Uterus (tissue), 4 donors: ENCODE measurements around the gene AIG1. TPM values are rescaled to one million over a fixed set of nuclear protein-coding genes. Genes with fewer than 3 reads are reported as not detected.

Experiments used
- DNase-seq, 2 donors: peaks; one replicate each; pipeline ENCODE4 v3.0.0-alpha.2; 2019 to 2020
- H3K27ac ChIP-seq, 2 donors: fragments of 200-600 bp; sonication (generic); 1 replicate in 1 of 2; 2 replicates in 1 of 2; pipeline ENCODE4 v1.5.1; 2016 to 2018
- H3K27me3 ChIP-seq, 2 donors: fragments of 200-600 bp; sonication (generic); one replicate each; pipeline ENCODE4 v1.5.1; 2018 to 2019; ENCODE audit warnings: control low read depth in 1 of 2
- H3K36me3 ChIP-seq, 2 donors: fragments of 200-600 bp; sonication (generic); one replicate each; pipeline ENCODE4 v1.5.1; 2019; ENCODE audit warnings: control low read depth in 1 of 2
- H3K4me1 ChIP-seq, 2 donors: fragments of 200-600 bp; sonication (generic); one replicate each; pipeline ENCODE4 v1.5.1; 2018 to 2019; ENCODE audit warnings: control low read depth in 1 of 2
- H3K4me3 ChIP-seq, 2 donors: fragments of 200-600 bp; sonication (generic); 1 replicate in 1 of 2; 2 replicates in 1 of 2; pipeline ENCODE4 v1.5.1; 2018 to 2019; ENCODE audit warnings: mild to moderate bottlenecking in 1 of 2
- H3K9me3 ChIP-seq, 2 donors: fragments of 200-600 bp; sonication (generic); one replicate each; pipeline ENCODE4 v1.5.1; 2019; ENCODE audit warnings: control low read depth in 1 of 2
- POLR2A ChIP-seq, 2 donors: fragments of 450-650 bp; IDR thresholded peaks; one replicate each; pipeline ENCODE4 v1.6.1; 2016; ENCODE audit warnings: antibody characterized with exemption in 2 of 2, mild to moderate bottlenecking in 1 of 2, moderate library complexity in 1 of 2
- intact Hi-C: fragments of 100-400 bp; cut with DNase I; formaldehyde crosslinking; loops from one replicate; pipeline ENCODE4 v1.15.1; 2023; ENCODE audit warnings: low total_unique reads
- total RNA-seq, 4 donors: library from RNA; depleted of rRNA in 3 of 4; stranded (reverse); fragments of >200 nt in 3 of 4; gene quantifications; one replicate each; pipeline versions ENCODE4 v1.1.0 to v1.2.4, GENCODE V29; 2014 to 2023
- TF ChIP-seq, protein P1 (sequence below), 4 experiments: fragments of 200-600 bp in 2 of 4; fragments of 450-650 bp in 2 of 4; sonication (generic) in 2 of 4; IDR thresholded peaks; one replicate each; pipeline ENCODE4 v1.5.1; 2016 to 2019; ENCODE audit warnings: antibody characterized with exemption in 4 of 4, mild to moderate bottlenecking in 2 of 4, moderate library complexity in 1 of 4
- donor health status: DM: yes; HTN: yes; CAD: no.

AIG1 gene
- total RNA-seq, 4 donors from 2014 or later: 6.9 to 36.6 (median 27.8) TPM

DNA sequence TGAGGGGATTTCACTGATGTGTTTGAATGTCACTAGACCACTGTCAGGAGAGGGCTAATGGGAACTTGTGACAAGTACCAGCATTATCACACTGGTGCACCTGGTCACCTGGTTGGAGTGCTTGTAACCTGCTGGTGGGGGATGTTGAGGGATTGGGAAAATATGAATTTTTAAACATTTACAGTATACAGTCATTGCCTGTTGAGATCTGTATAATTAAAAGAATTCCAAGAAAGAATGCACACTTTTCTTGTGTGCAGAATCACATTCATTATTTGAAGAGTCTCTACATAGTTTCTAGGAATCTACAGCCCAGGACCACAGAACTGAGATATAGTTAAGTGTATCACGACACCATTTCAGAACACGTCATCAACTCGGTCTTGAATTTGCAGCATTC, 118.4 kb downstream of the AIG1 start:
- Histone ChIP-seq H3K27me3 (no peaks in the 10 kb centered on the region), H3K4me3 (no peak overlapping the region), H3K36me3 (no peaks in the 10 kb centered on the region), H3K4me1 (no peaks in the 10 kb centered on the region), H3K27ac (no peak overlapping the region), H3K9me3 (no peaks in the 10 kb centered on the region)
- DNase-seq: no peak
- TF ChIP-seq, protein P1, sequence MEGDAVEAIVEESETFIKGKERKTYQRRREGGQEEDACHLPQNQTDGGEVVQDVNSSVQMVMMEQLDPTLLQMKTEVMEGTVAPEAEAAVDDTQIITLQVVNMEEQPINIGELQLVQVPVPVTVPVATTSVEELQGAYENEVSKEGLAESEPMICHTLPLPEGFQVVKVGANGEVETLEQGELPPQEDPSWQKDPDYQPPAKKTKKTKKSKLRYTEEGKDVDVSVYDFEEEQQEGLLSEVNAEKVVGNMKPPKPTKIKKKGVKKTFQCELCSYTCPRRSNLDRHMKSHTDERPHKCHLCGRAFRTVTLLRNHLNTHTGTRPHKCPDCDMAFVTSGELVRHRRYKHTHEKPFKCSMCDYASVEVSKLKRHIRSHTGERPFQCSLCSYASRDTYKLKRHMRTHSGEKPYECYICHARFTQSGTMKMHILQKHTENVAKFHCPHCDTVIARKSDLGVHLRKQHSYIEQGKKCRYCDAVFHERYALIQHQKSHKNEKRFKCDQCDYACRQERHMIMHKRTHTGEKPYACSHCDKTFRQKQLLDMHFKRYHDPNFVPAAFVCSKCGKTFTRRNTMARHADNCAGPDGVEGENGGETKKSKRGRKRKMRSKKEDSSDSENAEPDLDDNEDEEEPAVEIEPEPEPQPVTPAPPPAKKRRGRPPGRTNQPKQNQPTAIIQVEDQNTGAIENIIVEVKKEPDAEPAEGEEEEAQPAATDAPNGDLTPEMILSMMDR (IDR thresholded peaks at IDR 0.05): no peak
- TF ChIP-seq POLR2A (IDR thresholded peaks at IDR 0.05): no peak
- intact Hi-C loops: no loop called here

DNA sequence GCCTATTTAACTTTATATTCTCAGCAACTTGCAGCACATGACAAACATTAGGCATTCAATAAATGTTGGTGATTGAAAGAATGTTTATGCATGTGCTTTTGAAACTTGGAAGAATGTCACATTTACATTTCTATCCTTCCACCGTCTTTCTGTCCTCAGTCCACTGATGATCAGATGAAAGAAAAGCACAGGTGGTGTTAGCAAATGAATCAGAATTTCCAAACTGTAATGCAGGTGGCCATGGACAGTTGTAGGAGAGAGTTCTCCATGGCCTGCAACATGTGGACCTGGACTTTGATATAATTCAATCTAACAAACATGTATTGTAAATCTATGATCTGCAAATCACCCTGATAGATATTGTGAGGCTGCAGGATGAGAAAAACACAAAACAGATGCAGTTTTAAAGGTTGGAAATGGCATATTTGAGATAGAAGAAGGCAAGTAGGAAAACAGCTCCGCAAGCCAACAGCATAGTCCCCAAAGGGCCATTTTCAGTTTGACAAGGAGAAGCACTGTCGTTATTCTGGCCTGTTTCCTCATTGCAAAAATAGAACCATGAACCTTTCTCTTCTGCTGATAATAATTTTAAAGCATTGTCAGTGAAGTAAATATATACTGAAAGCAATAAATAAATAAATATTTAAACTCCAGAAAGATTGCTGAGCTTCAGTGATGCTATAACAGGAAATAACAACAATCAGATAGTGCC, 119.4 kb downstream of the AIG1 start:
- no peak for DNase-seq
- intact Hi-C loops: no loop called here
- Histone ChIP-seq H3K4me1 (no peaks in the 10 kb centered on the region), H3K4me3 (no peak overlapping the region), H3K36me3 (no peaks in the 10 kb centered on the region), H3K27me3 (no peaks in the 10 kb centered on the region), H3K27ac (no peak overlapping the region), H3K9me3 (no peaks in the 10 kb centered on the region)
- TF ChIP-seq, protein P1 (IDR thresholded peaks at IDR 0.05): no peak
- no peak for TF ChIP-seq POLR2A (IDR thresholded peaks at IDR 0.05)

DNA sequence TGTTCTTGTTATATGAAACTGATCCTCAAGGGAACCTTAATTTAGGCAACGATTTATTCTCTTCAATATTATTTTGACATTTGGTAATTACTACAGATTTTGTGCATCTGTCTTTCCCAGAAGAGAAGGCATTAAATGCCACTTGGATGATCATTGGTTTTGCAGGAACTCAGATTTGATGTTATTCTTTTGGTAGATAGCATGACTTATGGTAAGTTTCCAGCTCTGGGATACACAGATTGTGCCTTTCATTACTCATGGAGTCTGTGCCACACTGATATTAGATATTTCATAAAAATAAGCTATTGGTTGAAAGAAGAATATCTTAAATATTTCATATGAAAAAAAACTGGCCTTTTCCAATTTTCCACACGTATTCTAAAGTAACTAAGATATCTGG, 120.1 kb downstream of the AIG1 start:
- H3K27me3 ChIP-seq: no peaks in the 10 kb centered on the region
- no peak overlapping the region for H3K4me3 ChIP-seq
- TF ChIP-seq, protein P1 (IDR thresholded peaks at IDR 0.05): no peak
- TF ChIP-seq POLR2A (IDR thresholded peaks at IDR 0.05): no peak
- no peaks in the 10 kb centered on the region for H3K4me1 ChIP-seq
- H3K27ac ChIP-seq: no peak overlapping the region
- no peak for DNase-seq
- intact Hi-C loops: no loop called here
- no peaks in the 10 kb centered on the region for H3K9me3 ChIP-seq
- no peaks in the 10 kb centered on the region for H3K36me3 ChIP-seq

DNA sequence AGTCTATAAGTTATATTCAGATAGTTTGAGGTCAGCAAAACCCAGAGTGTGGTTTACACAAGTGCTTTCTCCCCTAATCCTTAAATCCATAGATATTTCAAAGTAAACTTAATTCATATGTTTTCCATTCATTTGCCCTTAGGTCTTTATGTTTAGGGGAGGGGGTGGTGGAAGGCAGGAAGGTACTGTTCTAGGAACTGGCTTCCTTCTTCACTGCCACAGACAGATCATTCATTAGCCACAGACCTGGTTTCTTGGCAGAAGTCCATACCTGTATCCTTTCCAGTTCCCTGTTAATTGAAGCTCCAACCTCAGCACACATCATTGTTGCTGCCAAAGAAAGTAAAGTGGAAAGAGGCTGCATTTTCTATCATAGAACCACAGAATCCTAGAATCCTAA, 123.0 kb downstream of the AIG1 start:
- DNase-seq: no peak
- intact Hi-C loops: no loop called here
- H3K4me1 ChIP-seq: no peaks in the 10 kb centered on the region

DNA sequence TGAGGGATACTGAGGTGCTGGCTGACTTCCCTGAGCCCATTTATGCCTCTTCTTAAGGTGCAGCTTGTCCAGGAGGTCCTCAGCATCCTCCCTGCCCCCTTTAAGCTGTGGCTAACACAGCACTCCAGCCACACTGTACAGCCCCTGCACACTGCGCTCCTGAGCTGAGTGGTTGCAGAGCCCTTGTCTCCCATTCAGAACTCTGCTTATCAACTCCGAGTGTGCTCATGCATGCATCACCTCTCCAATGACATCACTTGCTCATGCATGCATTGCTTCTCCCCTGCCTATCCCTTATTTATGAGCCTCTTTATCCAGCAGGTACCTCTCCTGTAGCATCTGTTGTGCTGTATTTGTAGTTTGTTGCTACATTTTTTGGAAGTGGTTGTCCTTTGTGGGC, 124.6 kb downstream of the AIG1 start:
- H3K27ac ChIP-seq: no peak overlapping the region
- no peaks in the 10 kb centered on the region for H3K4me1 ChIP-seq
- no peaks in the 10 kb centered on the region for H3K9me3 ChIP-seq
- no peaks in the 10 kb centered on the region for H3K36me3 ChIP-seq
- intact Hi-C loops: no loop called here
- no peaks in the 10 kb centered on the region for H3K27me3 ChIP-seq
- DNase-seq: no peak
- no peak overlapping the region for H3K4me3 ChIP-seq
- TF ChIP-seq, protein P1 (IDR thresholded peaks at IDR 0.05): no peak
- no peak for TF ChIP-seq POLR2A (IDR thresholded peaks at IDR 0.05)

More for the DNA sequence above, 123.0 kb downstream of the AIG1 start:
- Histone ChIP-seq H3K4me3 (no peak overlapping the region), H3K9me3 (no peaks in the 10 kb centered on the region), H3K27me3 (no peaks in the 10 kb centered on the region), H3K27ac (no peak overlapping the region), H3K36me3 (no peaks in the 10 kb centered on the region)
- TF ChIP-seq POLR2A (IDR thresholded peaks at IDR 0.05): no peak
- TF ChIP-seq, protein P1 (IDR thresholded peaks at IDR 0.05): no peak
